SK-N-SH (cell line): ENCODE measurements around the gene VPS18. TPM values are rescaled to one million over a fixed set of nuclear protein-coding genes. Genes with fewer than 3 reads are reported as not detected.

Experiments used
- CTCF ChIA-PET: fragments of 300-600, 350-600 bp; formaldehyde crosslinking; extraction: SDS; loops from one replicate; lab custom pipeline; 2021; lab: Yijun Ruan, JAX
- POLR2A ChIA-PET: fragments of 350-600 bp; sonication (Branson Sonifier 250); formaldehyde crosslinking; extraction: SDS; loops from one replicate; lab custom pipeline; 2020; ENCODE audit warnings: antibody characterized with exemption, inconsistent platforms; lab: Yijun Ruan, JAX
- DNase-seq: peaks from one replicate; pipeline ENCODE4 v3.0.0; 2012
- H2AFZ ChIP-seq: fragments of 200-600 bp; sonication (generic); 2 replicates; pipeline ENCODE4 v1.8.1; 2016; ENCODE audit warnings: antibody characterized with exemption, mild to moderate bottlenecking, low read depth
- H3F3A ChIP-seq: fragments of 200-600 bp; sonication (generic); replicated peaks from 2 replicates; pipeline ENCODE3; 2016; ENCODE audit warnings: antibody characterized with exemption, mild to moderate bottlenecking; ENCODE audit not compliant: insufficient read depth
- H3K27ac ChIP-seq, 2 experiments: fragments of 200-500 bp in 1 of 2; fragments of 200-600 bp in 1 of 2; sonication (Bioruptor generic) in 1 of 2; sonication (generic), shearing (Covaris generic) in 1 of 2; 2 replicates each; pipeline versions ENCODE4 v1.5.1 to v1.6.1; 2014 to 2016; ENCODE audit warnings: low read depth in 2 of 2, inconsistent platforms in 1 of 2, low read length in 1 of 2, mild to moderate bottlenecking in 1 of 2, mixed read lengths in 1 of 2
- H3K27me3 ChIP-seq: fragments of 200-600 bp; sonication (generic), shearing (Covaris generic); 2 replicates; pipeline ENCODE4 v1.6.1; 2016; ENCODE audit warnings: mixed run types; ENCODE audit not compliant: insufficient read depth
- H3K36me3 ChIP-seq, 2 experiments: fragments of 200-500 bp in 1 of 2; fragments of 200-600 bp in 1 of 2; sonication (Bioruptor generic) in 1 of 2; sonication (generic) in 1 of 2; replicated peaks in 1 of 2; 2 replicates each; pipeline versions ENCODE3 to v1.5.1; 2014 to 2016; ENCODE audit warnings: low read length in 1 of 2, mild to moderate bottlenecking in 1 of 2; ENCODE audit not compliant: insufficient read depth in 2 of 2, control insufficient read depth in 1 of 2
- H3K4me1 ChIP-seq, 2 experiments: fragments of 200-500 bp in 1 of 2; fragments of 200-600 bp in 1 of 2; sonication (Bioruptor generic) in 1 of 2; sonication (generic), shearing (Covaris generic) in 1 of 2; 2 replicates each; pipeline versions ENCODE4 v1.5.1 to v1.6.1; 2014 to 2016; ENCODE audit warnings: low read depth in 1 of 2, low read length in 1 of 2, mixed run types in 1 of 2; ENCODE audit not compliant: insufficient read depth in 2 of 2, control insufficient read depth in 1 of 2
- H3K4me2 ChIP-seq: fragments of 200-600 bp; sonication (generic), shearing (Covaris generic); 2 replicates; pipeline ENCODE4 v1.6.1; 2017; ENCODE audit warnings: mixed run types
- H3K4me3 ChIP-seq, 2 experiments: fragments of 200-500 bp in 1 of 2; fragments of 200-600 bp in 1 of 2; sonication (Bioruptor generic) in 1 of 2; sonication (generic), shearing (Covaris generic) in 1 of 2; 2 replicates each; pipeline versions ENCODE4 v1.5.1 to v1.8.1; 2014 to 2016; ENCODE audit warnings: low read depth in 2 of 2, inconsistent platforms in 1 of 2, low read length in 1 of 2, mild to moderate bottlenecking in 1 of 2, mixed read lengths in 1 of 2, moderate library complexity in 1 of 2
- H3K79me2 ChIP-seq: fragments of 200-600 bp; sonication (generic); 2 replicates; pipeline ENCODE4 v1.8.1; 2017; ENCODE audit warnings: mild to moderate bottlenecking; ENCODE audit not compliant: insufficient read depth
- H3K9ac ChIP-seq: fragments of 200-600 bp; sonication (generic); 2 replicates; pipeline ENCODE4 v1.6.1; 2017; ENCODE audit warnings: mixed run types
- H3K9me2 ChIP-seq: fragments of 200-600 bp; sonication (generic); 2 replicates; pipeline ENCODE4 v1.6.1; 2017; ENCODE audit warnings: mixed run types
- H3K9me3 ChIP-seq: fragments of 200-600 bp; sonication (generic); 2 replicates; pipeline ENCODE4 v1.6.1; 2017; ENCODE audit warnings: mixed run types, mild to moderate bottlenecking, moderate library complexity
- H4K20me1 ChIP-seq: fragments of 200-600 bp; sonication (generic); 2 replicates; pipeline ENCODE4 v1.6.1; 2017; ENCODE audit warnings: mild to moderate bottlenecking, mixed run types; ENCODE audit not compliant: insufficient read depth
- CTCF ChIP-seq: fragments of 200-600 bp; sonication (generic); IDR thresholded peaks from 2 replicates; pipeline ENCODE4 v1.6.1; 2017; ENCODE audit warnings: antibody characterized with exemption, mild to moderate bottlenecking, moderate library complexity
- ELF1 ChIP-seq: IDR thresholded peaks from 2 replicates; pipeline ENCODE4 v1.4.0; 2012
- FOSL2 ChIP-seq: IDR thresholded peaks from 2 replicates; pipeline ENCODE4 v1.4.0; 2012; ENCODE audit warnings: low read depth, mild to moderate bottlenecking, moderate library complexity, borderline replicate concordance
- FOXJ3 ChIP-seq: sonication (generic); formaldehyde crosslinking; IDR thresholded peaks from 2 replicates; pipeline ENCODE4 v1.5.1; 2020; ENCODE audit warnings: mild to moderate bottlenecking, missing genetic modification reagents
- GATA2 ChIP-seq: sonication (generic); formaldehyde crosslinking; IDR thresholded peaks from 2 replicates; pipeline ENCODE4 v1.5.0; 2020; ENCODE audit warnings: mild to moderate bottlenecking, missing genetic modification reagents
- JUND ChIP-seq: IDR thresholded peaks from 2 replicates; pipeline ENCODE4 v1.4.0; 2012
- POLR2AphosphoS5 ChIP-seq: IDR thresholded peaks from 2 replicates; pipeline ENCODE4 v1.6.1; 2012; ENCODE audit warnings: low read depth, low read length
- RAD21 ChIP-seq: IDR thresholded peaks from 2 replicates; pipeline ENCODE4 v1.6.1; 2012; ENCODE audit warnings: mild to moderate bottlenecking, low read length
- TAF1 ChIP-seq: IDR thresholded peaks from 2 replicates; pipeline ENCODE4 v1.6.1; 2012; ENCODE audit warnings: low read depth, mild to moderate bottlenecking, low read length, moderate library complexity, borderline replicate concordance
- TEAD4 ChIP-seq: IDR thresholded peaks from 2 replicates; pipeline ENCODE4 v1.4.0; 2012; ENCODE audit warnings: mild to moderate bottlenecking, borderline replicate concordance; ENCODE audit not compliant: insufficient read depth
- USF1 ChIP-seq: IDR thresholded peaks from 2 replicates; pipeline ENCODE4 v1.4.0; 2012; ENCODE audit warnings: low read depth, borderline replicate concordance
- whole genome bisulfite sequencing: methylation state at CpG from one replicate; pipeline ENCODE4 v1.1.6; 2017; ENCODE audit warnings: low lambda C conversion rate; 5-methylcytosine and 5-hydroxymethylcytosine counted together
- polyA plus RNA-seq, 3 experiments: library from polyadenylated mRNA; depleted of rRNA; stranded (reverse); fragments of >200 nt; gene quantifications; 2 replicates each; pipeline ENCODE4 v1.2.3, GENCODE V29; 2012
- TF ChIP-seq, protein P1 (sequence below): fragments of 150-350 bp; IDR thresholded peaks from 2 replicates; pipeline ENCODE4 v1.6.1; 2017; ENCODE audit warnings: antibody characterized with exemption, low read length, low read depth, borderline replicate concordance

Gene VPS18
- polyA plus RNA-seq, 1 of the 3 experiments (the other 2 are of a cell fraction) = 14.1 TPM

DNA sequence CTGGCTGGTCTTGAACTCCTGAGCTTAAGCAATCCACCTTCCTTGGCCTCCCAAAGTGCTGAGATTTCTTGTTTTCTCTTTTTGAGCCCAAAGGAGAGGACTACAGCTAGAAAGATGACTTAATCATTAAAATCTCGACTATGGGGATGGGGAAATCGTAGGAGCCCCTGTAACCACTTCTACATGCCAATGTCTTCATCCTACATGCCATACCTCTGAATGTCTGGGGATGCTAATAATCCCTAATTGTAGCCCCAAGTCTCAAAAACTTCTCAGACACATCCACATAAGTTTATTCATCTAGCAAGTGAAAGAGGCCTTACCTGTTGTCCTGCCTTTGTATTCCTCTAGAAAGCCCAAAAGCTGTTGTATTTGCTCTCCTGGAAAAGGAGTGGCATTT, 16.6 kb upstream of the VPS18 start:
- no peaks in the 10 kb centered on the region; a peak in 1 of 4 replicates for H3K4me1 ChIP-seq
- ChIA-PET POLR2A (no interaction called here), CTCF (interaction anchor here (3.4 to 11.1 kb wide), 2 partner anchors 14 to 17 kb away, joined by 16 to 69 read pairs; partner anchors contain the start of gene VPS18)
- H3K27ac ChIP-seq = no peak overlapping the region
- TF ChIP-seq RAD21 (no peak), POLR2AphosphoS5 (no peak), CTCF (no peak), USF1 (no peak), ELF1 (no peak), GATA2 (CRISPR knock-in tag) (no peak), TEAD4 (no peak), FOXJ3 (CRISPR knock-in tag) (no peak), TAF1 (no peak)
- TF ChIP-seq, protein P1, sequence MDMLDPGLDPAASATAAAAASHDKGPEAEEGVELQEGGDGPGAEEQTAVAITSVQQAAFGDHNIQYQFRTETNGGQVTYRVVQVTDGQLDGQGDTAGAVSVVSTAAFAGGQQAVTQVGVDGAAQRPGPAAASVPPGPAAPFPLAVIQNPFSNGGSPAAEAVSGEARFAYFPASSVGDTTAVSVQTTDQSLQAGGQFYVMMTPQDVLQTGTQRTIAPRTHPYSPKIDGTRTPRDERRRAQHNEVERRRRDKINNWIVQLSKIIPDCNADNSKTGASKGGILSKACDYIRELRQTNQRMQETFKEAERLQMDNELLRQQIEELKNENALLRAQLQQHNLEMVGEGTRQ = no peak
- no peak overlapping the region for H2AFZ ChIP-seq
- H3K9ac ChIP-seq = no peak overlapping the region
- no peaks in the 10 kb centered on the region for H4K20me1 ChIP-seq
- no peaks in the 10 kb centered on the region for H3K27me3 ChIP-seq
- 42% methylated on average over 2 of the region's 2 CpGs for WGBS
- H3K36me3 ChIP-seq = no peaks in the 10 kb centered on the region
- H3K4me2 ChIP-seq = no peak overlapping the region
- DNase-seq = no peak
- no peaks in the 10 kb centered on the region for H3F3A ChIP-seq
- H3K79me2 ChIP-seq = no peaks in the 10 kb centered on the region
- no peak overlapping the region for H3K4me3 ChIP-seq
- H3K9me3 ChIP-seq = no peaks in the 10 kb centered on the region
- H3K9me2 ChIP-seq = no peaks in the 10 kb centered on the region

DNA sequence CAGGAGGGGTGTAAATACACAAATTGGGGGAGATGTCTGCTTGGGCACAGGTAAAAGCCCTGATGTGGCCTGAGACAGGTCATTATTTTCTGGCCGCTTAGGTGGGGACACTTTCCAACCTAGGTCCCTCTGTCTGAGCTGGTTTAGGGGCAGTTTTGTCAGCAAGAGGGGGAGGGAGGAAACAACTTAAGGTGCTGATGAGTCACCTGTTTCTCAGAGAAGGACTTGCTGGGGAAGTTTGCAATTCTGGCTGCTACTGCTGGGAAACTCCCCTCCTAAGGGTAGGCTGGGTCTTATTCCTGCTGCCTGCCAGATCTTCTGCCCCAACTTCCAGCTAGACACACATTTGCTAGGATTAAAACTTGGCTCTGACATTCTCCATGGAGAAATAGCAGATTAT, 15.5 kb upstream of the VPS18 start:
- no peaks in the 10 kb centered on the region for H3K27me3 ChIP-seq
- H3K9me2 ChIP-seq = no peaks in the 10 kb centered on the region
- H3K9me3 ChIP-seq = no peaks in the 10 kb centered on the region
- no peak overlapping the region for H3K27ac ChIP-seq
- no peak overlapping the region for H2AFZ ChIP-seq
- H3F3A ChIP-seq = no peaks in the 10 kb centered on the region
- H4K20me1 ChIP-seq = no peaks in the 10 kb centered on the region
- H3K4me2 ChIP-seq = no peak overlapping the region
- WGBS = 73% methylated on average over 1 of the region's 1 CpG
- DNase-seq = no peak
- H3K4me1 ChIP-seq = no peaks in the 10 kb centered on the region
- H3K9ac ChIP-seq = no peak overlapping the region
- H3K4me3 ChIP-seq = no peak overlapping the region
- ChIA-PET POLR2A (no interaction called here), CTCF (interaction anchor here (3.4 to 11.1 kb wide), 2 partner anchors 13 to 16 kb away, joined by 16 to 69 read pairs; partner anchors contain the start of gene VPS18)
- H3K79me2 ChIP-seq = no peaks in the 10 kb centered on the region
- 0 out of 2 replicates have a peak, but pooled peaks have one; percentile 4 for TF ChIP-seq FOSL2
- no peak for TF ChIP-seq JUND
- TF ChIP-seq, all 33 proteins: peak for 1
- H3K36me3 ChIP-seq = no peaks in the 10 kb centered on the region
